Transverse colon (tissue), 4 donors: ENCODE measurements around the gene KLF14.

Source experiments
- CTCF ChIP-seq, 5 experiments: fragments of 200-600 bp in 3 of 5; fragments of 450-650 bp in 2 of 5; sonication (generic) in 3 of 5; IDR thresholded peaks; 1 replicate in 2 of 5; 2 replicates in 3 of 5; pipeline ENCODE4 v1.5.1; 2016 to 2017; ENCODE audit warnings: antibody characterized with exemption in 5 of 5, inconsistent platforms in 3 of 5, mild to moderate bottlenecking in 2 of 5, moderate library complexity in 1 of 5
- POLR2AphosphoS5 ChIP-seq, 3 donors: sonication (generic); formaldehyde crosslinking; IDR thresholded peaks; one replicate each; pipeline ENCODE4 v1.6.1; 2016; ENCODE audit warnings: antibody characterized with exemption in 3 of 3

GRCh38 chr7:130689683-130690082 is 44.3 kb downstream of the KLF14 start:
- no peak for TF ChIP-seq POLR2AphosphoS5 (IDR thresholded peaks at IDR 0.05)
- no peak for TF ChIP-seq CTCF (IDR thresholded peaks at IDR 0.05)
